Smooth muscle cell (in vitro differentiated cells): ENCODE data around the gene MTM1. TPM values are rescaled to one million over a fixed set of nuclear protein-coding genes. Genes with fewer than 3 reads are reported as not detected.

Source experiments
- DNase-seq: peaks from one replicate; lab custom pipeline; 2025; ENCODE audit not compliant: unreplicated experiment; lab: John Stamatoyannopoulos, UW
- H2AFZ ChIP-seq: fragments of 200-600 bp; sonication (generic); 2 replicates; pipeline ENCODE4 v1.6.0; 2016; ENCODE audit warnings: antibody characterized with exemption, low read depth, mild to moderate bottlenecking
- H3F3A ChIP-seq: fragments of 200-600 bp; sonication (generic); 2 replicates; pipeline ENCODE4 v1.6.0; 2017; ENCODE audit warnings: antibody characterized with exemption, low read depth
- H3K27ac ChIP-seq: fragments of 200-600 bp; sonication (generic); 2 replicates; pipeline ENCODE4 v1.5.1; 2016; ENCODE audit warnings: low read depth, mild to moderate bottlenecking
- H3K27me3 ChIP-seq: fragments of 200-600 bp; sonication (generic); 2 replicates; pipeline ENCODE4 v1.6.1; 2016; ENCODE audit warnings: low read depth, mild to moderate bottlenecking
- H3K36me3 ChIP-seq: fragments of 200-600 bp; sonication (generic); 2 replicates; pipeline ENCODE4 v1.5.1; 2016; ENCODE audit warnings: low read depth
- H3K4me1 ChIP-seq: fragments of 200-600 bp; sonication (generic); 2 replicates; pipeline ENCODE4 v1.5.1; 2016; ENCODE audit warnings: low read depth
- H3K4me2 ChIP-seq: fragments of 200-600 bp; sonication (generic); 2 replicates; pipeline ENCODE4 v1.6.0; 2016; ENCODE audit warnings: mild to moderate bottlenecking
- H3K4me3 ChIP-seq: fragments of 200-600 bp; sonication (generic); 2 replicates; pipeline ENCODE4 v1.5.1; 2016; ENCODE audit warnings: mild to moderate bottlenecking
- H3K79me2 ChIP-seq: fragments of 200-600 bp; sonication (generic); 2 replicates; pipeline ENCODE4 v1.6.0; 2016; ENCODE audit warnings: low read depth, mild to moderate bottlenecking
- H3K9ac ChIP-seq: fragments of 200-600 bp; sonication (generic); 2 replicates; pipeline ENCODE4 v1.6.0; 2016; ENCODE audit warnings: low read depth
- H3K9me3 ChIP-seq: fragments of 200-600 bp; sonication (generic); replicated peaks from 2 replicates; pipeline ENCODE4 v1.5.1; 2016; ENCODE audit warnings: low read depth
- H4K20me1 ChIP-seq: fragments of 200-600 bp; sonication (generic); 2 replicates; pipeline ENCODE4 v1.6.0; 2016; ENCODE audit warnings: low read depth
- CTCF ChIP-seq: fragments of 200-600 bp; sonication (generic); IDR thresholded peaks from 2 replicates; pipeline ENCODE4 v1.5.1; 2017; ENCODE audit warnings: borderline replicate concordance, mild to moderate bottlenecking, antibody characterized with exemption; ENCODE audit not compliant: insufficient read depth, poor library complexity, severe bottlenecking
- WGBS: methylation state at CpG from one replicate; pipeline ENCODE4 v1.1.7; 2016; ENCODE audit warnings: low lambda C conversion rate; 5-methylcytosine and 5-hydroxymethylcytosine counted together
- polyA plus RNA-seq: library from polyadenylated mRNA; unstranded; fragments of >200 nt; fragmentation: Nextera tagmentation; extraction: Ambion mirVana; gene quantifications from 2 replicates; pipeline ENCODE4 v1.2.1, GENCODE V29; 2016
- total RNA-seq: library from RNA; depleted of rRNA; stranded (reverse); fragments of >200 nt; gene quantifications from 2 replicates; pipeline ENCODE4 v1.2.3, GENCODE V29; 2014

MTM1 gene
- total and polyA plus RNA-seq, 2 experiments from 2014 or later: 5.1 to 12.9 TPM

- Histone ChIP-seq H3K9ac (peak overlapping the region; percentile 78), H3K36me3 (no peaks in the 10 kb centered on the region), H3K4me2 (peak overlapping the region; percentile 79), H3K9me3 (no peaks in the 10 kb centered on the region), H3K79me2 (peaks cover 11% of the 10 kb centered on the region), H3K27me3 (no peaks in the 10 kb centered on the region), H2AFZ (peak overlapping the region; percentile 68), H3K4me3 (peak overlapping the region; percentile 64), H3F3A (no peaks in the 10 kb centered on the region), H3K4me1 (no peaks in the 10 kb centered on the region), H4K20me1 (no peaks in the 10 kb centered on the region), H3K27ac (peak overlapping the region; percentile 55)
- 42% methylated on average over 17 of the region's 17 CpGs for WGBS
- TF ChIP-seq CTCF: no peak
- no peak for DNase-seq
These were observed 695 bp downstream of the MTM1 start for GRCh38 chrX:150569155-150569477.

- Histone ChIP-seq H3F3A (no peaks in the 10 kb centered on the region), H3K36me3 (no peaks in the 10 kb centered on the region), H3K9ac (no peak overlapping the region), H3K4me2 (no peak overlapping the region), H2AFZ (no peak overlapping the region), H3K27me3 (no peaks in the 10 kb centered on the region), H3K9me3 (no peaks in the 10 kb centered on the region), H3K4me3 (peak overlapping the region; percentile 16), H3K27ac (no peak overlapping the region), H3K79me2 (peaks cover 11% of the 10 kb centered on the region), H3K4me1 (no peaks in the 10 kb centered on the region), H4K20me1 (no peaks in the 10 kb centered on the region)
- no peak for TF ChIP-seq CTCF
- 71% methylated on average over 3 of the region's 3 CpGs for WGBS
- DNase-seq: no peak
These were observed 2.1 kb downstream of the MTM1 start for GRCh38 chrX:150570512-150570911.

GRCh38 chrX:150572206-150572605, 3.8 kb downstream of the MTM1 start:
- H3K27ac ChIP-seq: peak overlapping the region; percentile 53
- no peak overlapping the region for H3K9ac ChIP-seq
- H3K4me3 ChIP-seq: no peak overlapping the region
- H3F3A ChIP-seq: no peaks in the 10 kb centered on the region
- no peaks in the 10 kb centered on the region for H3K36me3 ChIP-seq
- H3K27me3 ChIP-seq: no peaks in the 10 kb centered on the region
- 50% methylated on average over 1 of the region's 1 CpG for WGBS
- no peaks in the 10 kb centered on the region for H4K20me1 ChIP-seq
- no peaks in the 10 kb centered on the region for H3K9me3 ChIP-seq
- DNase-seq: no peak
- no peak for TF ChIP-seq CTCF
- H3K4me1 ChIP-seq: no peaks in the 10 kb centered on the region
- H2AFZ ChIP-seq: no peak overlapping the region
- H3K4me2 ChIP-seq: no peak overlapping the region
- peaks cover 11% of the 10 kb centered on the region for H3K79me2 ChIP-seq

- peak overlapping the region; percentile 53 for H3K27ac ChIP-seq
- H3K36me3 ChIP-seq: no peaks in the 10 kb centered on the region
- no peak overlapping the region for H2AFZ ChIP-seq
- 56% methylated on average over 1 of the region's 1 CpG for WGBS
- H3F3A ChIP-seq: no peaks in the 10 kb centered on the region
- DNase-seq: no peak
- no peak for TF ChIP-seq CTCF
- no peak overlapping the region for H3K4me3 ChIP-seq
- no peak overlapping the region for H3K9ac ChIP-seq
- no peak overlapping the region for H3K4me2 ChIP-seq
- no peaks in the 10 kb centered on the region for H4K20me1 ChIP-seq
- no peaks in the 10 kb centered on the region for H3K9me3 ChIP-seq
- peaks cover 11% of the 10 kb centered on the region for H3K79me2 ChIP-seq
- H3K27me3 ChIP-seq: no peaks in the 10 kb centered on the region
- H3K4me1 ChIP-seq: no peaks in the 10 kb centered on the region
These were observed 4.7 kb downstream of the MTM1 start for GRCh38 chrX:150573106-150573505.
